ENCODE measurements around the gene P2RX6.

The P2RX6 gene

DNA sequence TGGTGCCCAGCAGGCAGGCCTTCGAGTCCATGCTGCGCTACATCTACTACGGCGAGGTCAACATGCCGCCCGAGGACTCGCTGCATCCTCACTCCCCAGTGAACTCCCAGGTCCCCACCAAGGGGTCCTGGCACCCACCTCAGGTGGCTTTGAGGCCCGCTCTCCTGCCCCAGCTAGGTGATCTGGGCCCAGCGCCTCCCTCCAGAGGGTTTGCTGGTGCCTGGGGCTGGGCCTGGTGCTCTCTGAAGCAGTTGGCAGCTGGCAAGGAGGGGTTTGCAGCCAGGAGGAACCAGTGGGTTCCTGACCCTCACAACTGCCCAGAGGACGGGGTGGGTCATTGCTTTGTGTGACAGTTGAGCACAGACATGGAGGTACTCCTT, 18.9 kb upstream of the P2RX6 start:
- H3K9me2 ChIP-seq (replicated peaks; ENCODE audit: low read depth, low read length) = no peaks in the 10 kb centered on the region
- no peaks in the 10 kb centered on the region for H3K9me3 ChIP-seq (ENCODE audit: insufficient read depth, low read depth, low read length)
- no peak overlapping the region for H2AFZ ChIP-seq (ENCODE audit: low read length)
- no peak overlapping the region for H3K4me2 ChIP-seq (ENCODE audit: low read depth, low read length, poor library complexity, severe bottlenecking)
- H3F3A ChIP-seq (ENCODE audit: low read depth) = no peaks in the 10 kb centered on the region
- H3K36me3 ChIP-seq (ENCODE audit: insufficient read depth, low read length) = peaks cover 5% of the 10 kb centered on the region; the same call in 1 of the 2 replicates
- no peak for TF ChIP-seq EZH2phosphoT487 (IDR thresholded peaks at IDR 0.05; ENCODE audit: borderline replicate concordance)
- TF ChIP-seq, protein P1, sequence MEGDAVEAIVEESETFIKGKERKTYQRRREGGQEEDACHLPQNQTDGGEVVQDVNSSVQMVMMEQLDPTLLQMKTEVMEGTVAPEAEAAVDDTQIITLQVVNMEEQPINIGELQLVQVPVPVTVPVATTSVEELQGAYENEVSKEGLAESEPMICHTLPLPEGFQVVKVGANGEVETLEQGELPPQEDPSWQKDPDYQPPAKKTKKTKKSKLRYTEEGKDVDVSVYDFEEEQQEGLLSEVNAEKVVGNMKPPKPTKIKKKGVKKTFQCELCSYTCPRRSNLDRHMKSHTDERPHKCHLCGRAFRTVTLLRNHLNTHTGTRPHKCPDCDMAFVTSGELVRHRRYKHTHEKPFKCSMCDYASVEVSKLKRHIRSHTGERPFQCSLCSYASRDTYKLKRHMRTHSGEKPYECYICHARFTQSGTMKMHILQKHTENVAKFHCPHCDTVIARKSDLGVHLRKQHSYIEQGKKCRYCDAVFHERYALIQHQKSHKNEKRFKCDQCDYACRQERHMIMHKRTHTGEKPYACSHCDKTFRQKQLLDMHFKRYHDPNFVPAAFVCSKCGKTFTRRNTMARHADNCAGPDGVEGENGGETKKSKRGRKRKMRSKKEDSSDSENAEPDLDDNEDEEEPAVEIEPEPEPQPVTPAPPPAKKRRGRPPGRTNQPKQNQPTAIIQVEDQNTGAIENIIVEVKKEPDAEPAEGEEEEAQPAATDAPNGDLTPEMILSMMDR (conservative IDR thresholded peaks at IDR 0.05; ENCODE audit: low read length) = no peak
- no peaks in the 10 kb centered on the region for H3K27me3 ChIP-seq (ENCODE audit: insufficient read depth, low read length, poor library complexity, severe bottlenecking)
- H4K20me1 ChIP-seq (ENCODE audit: insufficient read depth, low read length, poor library complexity, severe bottlenecking) = peaks cover 18% of the 10 kb centered on the region
- no peak overlapping the region for H3K4me3 ChIP-seq (ENCODE audit: low read length, poor library complexity, severe bottlenecking)
- peaks cover 23% of the 10 kb centered on the region for H3K79me2 ChIP-seq (ENCODE audit: insufficient read depth, low read length)
- no peak overlapping the region for H3K9ac ChIP-seq (ENCODE audit: low read depth, low read length, poor library complexity, severe bottlenecking)
- peaks cover 7% of the 10 kb centered on the region for H3K4me1 ChIP-seq (ENCODE audit: insufficient read depth, low read length, poor library complexity, severe bottlenecking)

DNA sequence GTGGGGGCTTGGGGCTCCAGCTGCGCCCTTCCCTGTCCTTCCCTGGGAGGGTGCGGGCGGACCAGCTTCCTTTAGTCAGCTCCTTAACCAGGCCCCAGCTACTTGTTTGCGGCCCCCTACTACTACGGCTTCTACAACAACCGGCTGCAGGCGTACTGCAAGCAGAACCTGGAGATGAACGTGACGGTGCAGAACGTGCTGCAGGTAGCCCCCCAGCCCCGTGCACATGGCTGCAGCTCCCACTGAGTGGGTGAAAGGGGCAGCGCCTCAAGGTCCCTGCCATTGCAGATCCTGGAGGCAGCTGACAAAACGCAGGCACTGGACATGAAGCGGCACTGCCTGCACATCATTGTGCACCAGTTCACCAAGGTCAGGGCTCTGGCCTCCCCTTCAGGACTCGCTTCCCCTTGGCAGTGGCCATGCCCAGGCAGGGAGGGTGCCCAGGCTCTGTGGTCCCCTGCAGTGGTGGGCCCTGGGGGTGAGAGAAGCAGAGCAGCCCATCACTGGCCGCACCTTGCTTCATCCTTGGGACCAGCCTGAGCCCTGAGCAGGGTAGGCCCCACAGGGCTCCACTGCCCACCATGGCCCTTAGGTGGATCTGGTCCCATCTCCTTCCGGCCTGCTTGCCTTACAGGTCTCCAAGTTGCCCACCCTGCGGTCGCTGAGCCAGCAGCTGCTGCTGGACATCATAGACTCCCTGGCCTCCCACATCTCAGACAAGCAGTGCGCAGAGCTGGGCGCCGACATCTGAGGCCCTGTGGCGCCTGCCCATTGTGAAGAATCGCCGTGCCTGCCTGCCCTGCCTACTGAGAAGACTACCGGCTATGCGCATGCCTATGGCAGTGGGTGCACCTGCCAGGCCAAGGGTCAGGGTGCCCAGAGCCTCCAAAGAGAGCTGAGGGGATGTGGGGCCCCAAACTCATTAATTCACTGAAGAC, 18.1 kb upstream of the P2RX6 start:
- no peak overlapping the region for H3K4me2 ChIP-seq (ENCODE audit: low read depth, low read length, poor library complexity, severe bottlenecking)
- no peaks in the 10 kb centered on the region for H3F3A ChIP-seq (ENCODE audit: low read depth)
- H2AFZ ChIP-seq (ENCODE audit: low read length) = no peak overlapping the region
- H3K4me3 ChIP-seq (ENCODE audit: low read length, poor library complexity, severe bottlenecking) = no peak overlapping the region
- H3K27me3 ChIP-seq (ENCODE audit: insufficient read depth, low read length, poor library complexity, severe bottlenecking) = no peaks in the 10 kb centered on the region
- TF ChIP-seq, protein P1 (conservative IDR thresholded peaks at IDR 0.05; ENCODE audit: low read length) = no peak
- no peak for TF ChIP-seq EZH2phosphoT487 (IDR thresholded peaks at IDR 0.05; ENCODE audit: borderline replicate concordance)
- peaks cover 5% of the 10 kb centered on the region; the same call in 1 of the 2 replicates for H3K36me3 ChIP-seq (ENCODE audit: insufficient read depth, low read length)
- no peaks in the 10 kb centered on the region for H3K9me3 ChIP-seq (ENCODE audit: insufficient read depth, low read depth, low read length)
- no peaks in the 10 kb centered on the region for H3K9me2 ChIP-seq (replicated peaks; ENCODE audit: low read depth, low read length)
- peaks cover 27% of the 10 kb centered on the region for H3K79me2 ChIP-seq (ENCODE audit: insufficient read depth, low read length)
- peaks cover 7% of the 10 kb centered on the region for H3K4me1 ChIP-seq (ENCODE audit: insufficient read depth, low read length, poor library complexity, severe bottlenecking)
- H4K20me1 ChIP-seq (ENCODE audit: insufficient read depth, low read length, poor library complexity, severe bottlenecking) = peaks cover 18% of the 10 kb centered on the region
- no peak overlapping the region for H3K9ac ChIP-seq (ENCODE audit: low read depth, low read length, poor library complexity, severe bottlenecking)

DNA sequence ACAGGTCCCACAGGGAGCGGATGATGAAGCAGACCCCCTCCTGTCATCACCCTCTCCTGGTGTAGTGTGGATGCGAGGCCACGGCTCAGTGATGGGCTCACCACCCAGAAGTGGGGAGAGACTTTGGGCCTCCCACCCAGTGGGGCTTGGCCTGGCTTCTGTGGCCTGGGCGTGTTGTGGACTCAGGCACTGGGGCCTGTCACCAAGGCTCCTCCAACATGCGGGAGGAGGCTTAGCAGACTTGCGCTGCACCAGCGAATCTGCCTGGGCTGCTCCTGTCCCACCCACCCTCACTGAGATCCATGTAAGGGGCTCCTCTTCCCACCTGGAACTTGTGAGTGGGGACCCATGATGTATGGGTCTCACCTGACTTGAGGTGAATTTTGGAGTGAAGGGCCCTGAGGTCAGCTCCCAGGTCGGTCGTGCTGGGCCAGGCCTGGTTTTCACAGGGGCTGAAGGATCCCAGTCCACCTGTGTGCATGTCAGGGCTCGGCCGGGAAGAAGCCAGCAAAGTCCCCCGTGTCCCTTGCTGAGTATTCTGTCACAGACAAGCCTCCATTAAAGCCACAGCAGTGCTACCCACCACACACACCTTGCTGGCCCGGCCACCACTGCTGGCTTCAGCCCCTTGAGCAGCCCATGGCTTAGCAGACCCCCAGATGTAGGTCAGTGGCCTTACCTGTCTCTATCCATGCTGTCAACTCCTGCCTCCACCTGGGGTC, 17.3 kb upstream of the P2RX6 start:
- Histone ChIP-seq H3K9ac (ENCODE audit: low read depth, low read length, poor library complexity, severe bottlenecking) (no peak overlapping the region), H3K9me3 (ENCODE audit: insufficient read depth, low read depth, low read length) (no peaks in the 10 kb centered on the region), H2AFZ (ENCODE audit: low read length) (no peak overlapping the region), H3K27me3 (ENCODE audit: insufficient read depth, low read length, poor library complexity, severe bottlenecking) (no peaks in the 10 kb centered on the region), H3K4me2 (ENCODE audit: low read depth, low read length, poor library complexity, severe bottlenecking) (no peak overlapping the region), H3K4me1 (ENCODE audit: insufficient read depth, low read length, poor library complexity, severe bottlenecking) (peaks cover 7% of the 10 kb centered on the region), H3K9me2 (replicated peaks; ENCODE audit: low read depth, low read length) (no peaks in the 10 kb centered on the region), H3K36me3 (ENCODE audit: insufficient read depth, low read length) (no peaks in the 10 kb centered on the region; the same call in 1 of the 2 replicates), H3K79me2 (ENCODE audit: insufficient read depth, low read length) (peaks cover 27% of the 10 kb centered on the region), H3K4me3 (ENCODE audit: low read length, poor library complexity, severe bottlenecking) (no peak overlapping the region), H3F3A (ENCODE audit: low read depth) (peaks cover 3% of the 10 kb centered on the region), H4K20me1 (ENCODE audit: insufficient read depth, low read length, poor library complexity, severe bottlenecking) (peaks cover 18% of the 10 kb centered on the region)
- TF ChIP-seq, protein P1 (conservative IDR thresholded peaks at IDR 0.05; ENCODE audit: low read length) = no peak
- TF ChIP-seq EZH2phosphoT487 (IDR thresholded peaks at IDR 0.05; ENCODE audit: borderline replicate concordance) = no peak

Data from Loucy (cell line).